Kidney (tissue), 14 donors: ENCODE data around the gene SLC25A20. TPM values are rescaled to one million over a fixed set of nuclear protein-coding genes. Genes with fewer than 3 reads are reported as not detected.

Source experiments
- DNase-seq, 5 donors: peaks; one replicate each; pipeline ENCODE4 v3.0.0-alpha.2; 2013 to 2020
- FAIRE-seq: peaks from 2 replicates; lab custom pipeline; 2012; peaks lifted over from hg19 to GRCh38; lab: Jason Lieb, UNC
- H3K27ac ChIP-seq, 2 donors: one replicate each; pipeline ENCODE4 v1.7.0; 2013; ENCODE audit warnings: low read depth in 2 of 2, low read length in 2 of 2, inconsistent platforms in 1 of 2
- H3K27me3 ChIP-seq: one replicate; pipeline ENCODE4 v1.7.1; 2013; ENCODE audit warnings: low read length, inconsistent platforms; ENCODE audit not compliant: control insufficient read depth, insufficient read depth
- H3K36me3 ChIP-seq, 3 donors: one replicate each; pipeline versions ENCODE4 v1.7.0 to v1.7.1; 2013; ENCODE audit warnings: low read length in 3 of 3, control low read depth in 1 of 3, inconsistent platforms in 1 of 3; ENCODE audit not compliant: insufficient read depth in 3 of 3, control insufficient read depth in 2 of 3
- H3K4me1 ChIP-seq, 3 donors: one replicate each; pipeline versions ENCODE4 v1.7.0 to v1.7.1; 2013; ENCODE audit warnings: low read length in 3 of 3, inconsistent platforms in 1 of 3, low read depth in 1 of 3; ENCODE audit not compliant: control insufficient read depth in 2 of 3, insufficient read depth in 2 of 3
- H3K4me3 ChIP-seq, 3 donors: one replicate each; pipeline versions ENCODE4 v1.7.0 to v1.8.1; 2013; ENCODE audit warnings: low read length in 3 of 3, control low read depth in 1 of 3, inconsistent platforms in 1 of 3
- H3K9ac ChIP-seq, 3 donors: one replicate each; pipeline versions ENCODE4 v1.7.0 to v1.7.1; 2013; ENCODE audit warnings: low read length in 3 of 3, control low read depth in 1 of 3, inconsistent platforms in 1 of 3
- H3K9me3 ChIP-seq, 3 donors: one replicate each; pipeline versions ENCODE4 v1.7.0 to v1.7.1; 2013; ENCODE audit warnings: low read length in 3 of 3, control low read depth in 1 of 3, inconsistent platforms in 1 of 3; ENCODE audit not compliant: control insufficient read depth in 2 of 3, insufficient read depth in 1 of 3
- CTCF ChIP-seq: IDR thresholded peaks from 3 replicates; pipeline ENCODE4 v1.5.1; 2012; ENCODE audit warnings: mild to moderate bottlenecking, moderate library complexity, borderline replicate concordance; ENCODE audit not compliant: insufficient read depth; ENCODE audit errors: extremely low read depth
- intact Hi-C: fragments of 100-400 bp; cut with DNase I; formaldehyde crosslinking; loops from one replicate; pipeline ENCODE4 v1.11.1; 2022
- polyA plus RNA-seq: library from polyadenylated mRNA; stranded (reverse); fragments of 350-450 nt; fragmentation: Illumina TruSeq; extraction: RNeasy Lipid Tissue Mini Kit (QIAGEN cat#74804); gene quantifications from one replicate; pipeline ENCODE4 v1.2.3, GENCODE V29; 2014; ENCODE audit warnings: low read depth, low replicate concordance; ENCODE audit not compliant: insufficient read depth
- total RNA-seq: library from RNA; stranded (reverse); fragmentation: NEBNext Ultra II Directional; extraction: Animal tissue kit (Norgen Biotek cat#: 25700); gene quantifications from one replicate; pipeline ENCODE4 v1.2.1, GENCODE V29; 2021
- donor health status: control.
- donor health status: control.
- donor health status: control.
- donor health status: control.
- donor health status: control.
- donor health status: DM: yes; HTN: yes; CAD: no.
- donor health status: Normal renal cell carcinoma (clear cell type).

Gene SLC25A20
- total and polyA plus RNA-seq, 2 donors from 2014 or later: 9.9 to 59.2 TPM

- no peak for TF ChIP-seq CTCF
- Histone ChIP-seq H3K9ac (no peak overlapping the region), H3K27ac (no peak overlapping the region), H3K4me3 (no peak overlapping the region), H3K9me3 (no peaks in the 10 kb centered on the region), H3K36me3 (no peaks in the 10 kb centered on the region), H3K4me1 (no peaks in the 10 kb centered on the region), H3K27me3 (no peaks in the 10 kb centered on the region)
- FAIRE-seq (no peak), DNase-seq (no peak)
- intact Hi-C loops: no loop called here
These were observed 61.5 kb downstream of the SLC25A20 start for GRCh38 chr3:48837163-48837562.

GRCh38 chr3:48835650-48836366, 62.9 kb downstream of the SLC25A20 start:
- intact Hi-C loops: no loop called here
- no peak overlapping the region for H3K27ac ChIP-seq

GRCh38 chr3:48832684-48833083, 66.0 kb downstream of the SLC25A20 start:
- Histone ChIP-seq H3K9me3 (no peaks in the 10 kb centered on the region), H3K27me3 (no peaks in the 10 kb centered on the region), H3K9ac (no peak overlapping the region), H3K27ac (no peak overlapping the region), H3K4me1 (no peaks in the 10 kb centered on the region), H3K4me3 (no peak overlapping the region), H3K36me3 (no peaks in the 10 kb centered on the region)
- FAIRE-seq (no peak), DNase-seq (no peak)
- intact Hi-C loops: no loop called here
- no peak for TF ChIP-seq CTCF

More at GRCh38 chr3:48835650-48836366, 62.9 kb downstream of the SLC25A20 start:
- Histone ChIP-seq H3K9me3 (no peaks in the 10 kb centered on the region), H3K4me3 (no peak overlapping the region), H3K9ac (no peak overlapping the region), H3K36me3 (no peaks in the 10 kb centered on the region), H3K4me1 (no peaks in the 10 kb centered on the region), H3K27me3 (no peaks in the 10 kb centered on the region)
- TF ChIP-seq CTCF: no peak
- FAIRE-seq: no peak
- DNase-seq: no peak
